GM23338 (cell line): ENCODE results near the gene FAF1. TPM values are rescaled to one million over a fixed set of nuclear protein-coding genes. Genes with fewer than 3 reads are reported as not detected.
A peak's percentile ranks its signal among the peaks of the same experiment; 100 is the strongest.

ENCODE experiments used
- ATAC-seq: fragments of 200-7000 bp; cut with Tn5 transposase; 3 replicates; pipeline ENCODE4 v1.9.1; 2020
- DNase-seq: peaks from one replicate; pipeline ENCODE4 v3.0.0-alpha.2; 2015; ENCODE audit warnings: low spot score
- H2AFZ ChIP-seq: fragments of 200-600 bp; sonication (generic); 2 replicates; pipeline ENCODE4 v1.8.0; 2016; ENCODE audit warnings: antibody characterized with exemption, mild to moderate bottlenecking, moderate library complexity
- H3F3A ChIP-seq: fragments of 200-600 bp; sonication (generic); replicated peaks from 2 replicates; pipeline ENCODE4 v1.8.0; 2017; ENCODE audit warnings: antibody characterized with exemption, mixed run types, low read depth
- H3K27ac ChIP-seq: fragments of 200-600 bp; sonication (generic); 2 replicates; pipeline ENCODE4 v1.6.1; 2016; ENCODE audit warnings: low read depth
- H3K27me3 ChIP-seq: fragments of 200-600 bp; sonication (generic); 2 replicates; pipeline ENCODE4 v1.8.0; 2016; ENCODE audit warnings: mild to moderate bottlenecking, mixed run types, moderate library complexity; ENCODE audit not compliant: insufficient read depth
- H3K36me3 ChIP-seq: fragments of 200-600 bp; sonication (generic); 2 replicates; pipeline ENCODE4 v1.8.0; 2016; ENCODE audit warnings: mild to moderate bottlenecking; ENCODE audit not compliant: insufficient read depth
- H3K4me1 ChIP-seq: fragments of 200-600 bp; sonication (generic); 2 replicates; pipeline ENCODE4 v1.8.0; 2016; ENCODE audit warnings: mild to moderate bottlenecking, moderate library complexity; ENCODE audit not compliant: insufficient read depth
- H3K4me2 ChIP-seq: fragments of 200-600 bp; sonication (generic); 2 replicates; pipeline ENCODE4 v1.7.1; 2017; ENCODE audit warnings: mixed run types
- H3K4me3 ChIP-seq: fragments of 200-600 bp; sonication (generic); 2 replicates; pipeline ENCODE4 v1.6.1; 2016; ENCODE audit warnings: mixed run types
- H3K79me2 ChIP-seq: fragments of 200-600 bp; sonication (generic); replicated peaks from 2 replicates; pipeline ENCODE4 v1.8.0; 2017; ENCODE audit warnings: mild to moderate bottlenecking; ENCODE audit not compliant: insufficient read depth
- H3K9me2 ChIP-seq: fragments of 200-600 bp; sonication (generic); 2 replicates; pipeline ENCODE4 v1.8.0; 2017; ENCODE audit not compliant: insufficient read depth
- H4K20me1 ChIP-seq: fragments of 200-600 bp; sonication (generic); replicated peaks from 2 replicates; pipeline ENCODE4 v1.8.0; 2017; ENCODE audit warnings: mild to moderate bottlenecking; ENCODE audit not compliant: insufficient read depth
- H3K27ac Mint-ChIP-seq: 2 replicates; pipeline ENCODE4 v1.8.0; 2020; ENCODE audit warnings: inconsistent platforms, mild to moderate bottlenecking, moderate library complexity, mixed read lengths
- H3K27me3 Mint-ChIP-seq: 3 replicates; pipeline ENCODE4 v1.8.0; 2022; ENCODE audit warnings: low read depth, mild to moderate bottlenecking, moderate library complexity, mixed read lengths, inconsistent platforms; ENCODE audit not compliant: insufficient read depth, poor library complexity
- H3K36me3 Mint-ChIP-seq: 3 replicates; pipeline ENCODE4 v1.8.0; 2021; ENCODE audit warnings: low read depth, mild to moderate bottlenecking, inconsistent platforms, moderate library complexity, mixed read lengths
- H3K4me1 Mint-ChIP-seq: 3 replicates; pipeline ENCODE4 v1.8.0; 2020; ENCODE audit warnings: mild to moderate bottlenecking, inconsistent platforms, mixed read lengths
- H3K4me3 Mint-ChIP-seq: 3 replicates; pipeline ENCODE4 v1.8.0; 2021; ENCODE audit warnings: moderate library complexity, mild to moderate bottlenecking, inconsistent platforms, mixed read lengths
- H3K9me3 Mint-ChIP-seq: 3 replicates; pipeline ENCODE4 v1.8.0; 2020; ENCODE audit warnings: moderate library complexity, mild to moderate bottlenecking, inconsistent platforms, mixed read lengths
- CREB1 ChIP-seq: fragments of 250-450 bp; sonication (Bioruptor Pico); IDR thresholded peaks from 2 replicates; pipeline ENCODE4 v1.5.0; 2020; ENCODE audit warnings: low read depth, mild to moderate bottlenecking, moderate library complexity
- EZH2phosphoT487 ChIP-seq: fragments of 200-600 bp; sonication (generic); IDR thresholded peaks from one replicate; pipeline ENCODE4 v1.8.1; 2018; ENCODE audit warnings: antibody characterized with exemption; ENCODE audit not compliant: unreplicated experiment
- NANOG ChIP-seq: IDR thresholded peaks from 2 replicates; pipeline ENCODE4 v1.6.1; 2016; ENCODE audit warnings: antibody characterized with exemption, borderline replicate concordance
- POLR2AphosphoS5 ChIP-seq: IDR thresholded peaks from 2 replicates; pipeline ENCODE4 v1.6.1; 2016; ENCODE audit warnings: antibody characterized with exemption, low read depth
- ZNF114 ChIP-seq: fragments of 250-450 bp; sonication (Bioruptor Pico); IDR thresholded peaks from 2 replicates; pipeline ENCODE4 v1.5.0; 2020; ENCODE audit warnings: mild to moderate bottlenecking, moderate library complexity
- ZNF331 ChIP-seq: fragments of 250-450 bp; sonication (Bioruptor Pico); IDR thresholded peaks from 2 replicates; pipeline ENCODE4 v1.5.0; 2020; ENCODE audit warnings: low read depth, mild to moderate bottlenecking, moderate library complexity
- polyA plus RNA-seq: library from polyadenylated mRNA; unstranded; fragments of >200 nt; fragmentation: Nextera tagmentation; extraction: Ambion mirVana; gene quantifications from 2 replicates; pipeline ENCODE4 v1.2.1, GENCODE V29; 2016
- total RNA-seq: library from RNA; depleted of rRNA; stranded (reverse); fragments of >200 nt; shearing (Covaris generic); gene quantifications from 2 replicates; pipeline ENCODE4 v1.2.3, GENCODE V29; 2014
- TF ChIP-seq, protein P1 (sequence below), 2 experiments: fragments of 200-600 bp in 1 of 2; sonication (generic) in 1 of 2; conservative IDR thresholded peaks; 2 replicates each; pipeline versions ENCODE4 v1.5.1 to v1.6.1; 2016 to 2017; ENCODE audit warnings: antibody characterized with exemption in 2 of 2, low read depth in 2 of 2, mild to moderate bottlenecking in 2 of 2, moderate library complexity in 1 of 2

Gene FAF1
- total and polyA plus RNA-seq, 2 experiments from 2014 or later, result 24.1 to 53.2 TPM

DNA sequence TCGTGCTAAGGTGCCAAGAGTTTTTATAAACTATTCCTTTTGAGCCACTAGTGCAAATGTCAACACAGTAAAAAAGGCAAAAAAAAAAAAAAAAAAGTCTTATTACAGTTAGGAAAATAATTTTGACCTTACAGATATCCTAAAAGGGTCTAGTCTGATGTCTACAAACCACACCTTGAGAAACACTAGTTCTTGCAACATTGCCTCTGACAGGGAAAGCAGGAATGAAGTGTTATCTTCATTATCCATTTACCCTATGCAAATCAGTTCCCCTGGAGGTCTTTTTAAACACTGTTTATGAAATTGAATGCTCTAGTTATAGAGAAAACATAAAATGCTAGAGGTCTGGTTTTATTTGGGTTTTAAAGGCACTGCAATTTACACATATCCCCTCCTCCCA, 421.6 kb downstream of the FAF1 start (continued):
- TF ChIP-seq POLR2AphosphoS5 (no peak), ZNF331 (CRISPR knock-in tag) (no peak), EZH2phosphoT487 (no peak)

DNA sequence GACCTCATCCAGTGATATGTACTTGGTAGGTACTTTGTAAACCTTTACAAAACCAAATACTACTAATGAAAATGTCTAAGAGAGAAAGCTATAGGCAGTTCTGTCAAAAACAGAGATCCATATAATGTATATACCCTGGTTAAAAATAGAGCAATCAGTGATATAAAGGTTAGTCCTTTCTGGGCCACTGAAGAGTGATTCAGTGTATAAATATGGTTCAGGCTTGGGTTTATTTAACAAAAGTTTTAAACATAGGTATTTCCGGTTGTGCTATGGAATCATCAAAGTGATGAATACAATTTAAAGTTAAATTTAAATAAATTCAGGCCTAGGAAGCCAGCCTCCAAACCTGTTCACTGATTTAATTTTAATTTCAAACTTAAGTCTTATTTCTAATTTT, 428.5 kb downstream of the FAF1 start:
- H3K9me2 ChIP-seq, result no peaks in the 10 kb centered on the region
- no peak overlapping the region for H2AFZ ChIP-seq
- Mint-ChIP-seq H3K27ac (0 out of 2 replicates have a peak overlapping the region, but pooled peaks have one; percentile 25), H3K9me3 (no peaks in the 10 kb centered on the region), H3K36me3 (no peaks in the 10 kb centered on the region), H3K27me3 (no peaks in the 10 kb centered on the region), H3K4me1 (peaks cover 19% of the 10 kb centered on the region), H3K4me3 (no peak overlapping the region)
- H3K36me3 ChIP-seq, result no peaks in the 10 kb centered on the region
- 0 out of 2 replicates have a peak, but pooled peaks cover 5% of the 10 kb centered on the region for H3K4me1 ChIP-seq
- no peak overlapping the region for H3K4me3 ChIP-seq
- no peaks in the 10 kb centered on the region for H4K20me1 ChIP-seq
- no peaks in the 10 kb centered on the region for H3K27me3 ChIP-seq
- no peaks in the 10 kb centered on the region for H3K79me2 ChIP-seq
- H3F3A ChIP-seq, result no peaks in the 10 kb centered on the region
- no peak for ATAC-seq
- no peak overlapping the region for H3K27ac ChIP-seq
- no peak for TF ChIP-seq ZNF114
- TF ChIP-seq CREB1, result no peak
- TF ChIP-seq NANOG, result no peak
- DNase-seq, result no peak
- H3K4me2 ChIP-seq, result no peak overlapping the region

DNA sequence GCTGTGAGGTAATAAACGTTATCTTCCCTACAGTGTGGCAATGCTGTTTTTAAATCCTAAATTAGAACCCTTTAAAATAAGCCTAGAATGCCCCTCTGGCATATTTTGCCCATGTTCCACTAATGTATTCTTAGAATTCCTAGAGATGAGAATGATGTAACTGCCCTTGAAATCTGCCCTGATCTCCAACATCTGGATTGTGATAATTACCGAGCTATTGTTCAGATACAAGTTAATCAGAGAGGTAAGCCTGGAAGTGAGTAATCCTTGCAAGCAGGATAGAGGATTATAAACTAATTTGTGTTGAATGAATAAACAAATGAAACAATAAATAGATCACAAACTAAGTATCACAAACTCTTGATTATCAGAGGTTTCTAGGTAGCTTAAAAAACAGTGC, 429.0 kb downstream of the FAF1 start:
- ATAC-seq, result no peak

More for the DNA sequence above, 429.0 kb downstream of the FAF1 start:
- no peaks in the 10 kb centered on the region for H4K20me1 ChIP-seq
- no peaks in the 10 kb centered on the region for H3K36me3 Mint-ChIP-seq
- TF ChIP-seq, protein P1, sequence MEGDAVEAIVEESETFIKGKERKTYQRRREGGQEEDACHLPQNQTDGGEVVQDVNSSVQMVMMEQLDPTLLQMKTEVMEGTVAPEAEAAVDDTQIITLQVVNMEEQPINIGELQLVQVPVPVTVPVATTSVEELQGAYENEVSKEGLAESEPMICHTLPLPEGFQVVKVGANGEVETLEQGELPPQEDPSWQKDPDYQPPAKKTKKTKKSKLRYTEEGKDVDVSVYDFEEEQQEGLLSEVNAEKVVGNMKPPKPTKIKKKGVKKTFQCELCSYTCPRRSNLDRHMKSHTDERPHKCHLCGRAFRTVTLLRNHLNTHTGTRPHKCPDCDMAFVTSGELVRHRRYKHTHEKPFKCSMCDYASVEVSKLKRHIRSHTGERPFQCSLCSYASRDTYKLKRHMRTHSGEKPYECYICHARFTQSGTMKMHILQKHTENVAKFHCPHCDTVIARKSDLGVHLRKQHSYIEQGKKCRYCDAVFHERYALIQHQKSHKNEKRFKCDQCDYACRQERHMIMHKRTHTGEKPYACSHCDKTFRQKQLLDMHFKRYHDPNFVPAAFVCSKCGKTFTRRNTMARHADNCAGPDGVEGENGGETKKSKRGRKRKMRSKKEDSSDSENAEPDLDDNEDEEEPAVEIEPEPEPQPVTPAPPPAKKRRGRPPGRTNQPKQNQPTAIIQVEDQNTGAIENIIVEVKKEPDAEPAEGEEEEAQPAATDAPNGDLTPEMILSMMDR (conservative IDR thresholded peaks at IDR 0.05; ENCODE audit: low read depth in 2 of 2), result no peak
- no peaks in the 10 kb centered on the region for H3K36me3 ChIP-seq
- peak overlapping the region; percentile 25 for H3K27ac Mint-ChIP-seq
- H3K27ac ChIP-seq, result no peak overlapping the region
- no peak overlapping the region for H3K4me3 ChIP-seq
- H3K4me2 ChIP-seq, result no peak overlapping the region
- H3K4me1 Mint-ChIP-seq, result peaks cover 19% of the 10 kb centered on the region
- H3K4me3 Mint-ChIP-seq, result no peak overlapping the region
- no peak for DNase-seq
- H3K27me3 Mint-ChIP-seq, result no peaks in the 10 kb centered on the region
- no peaks in the 10 kb centered on the region for H3K9me3 Mint-ChIP-seq
- H3K79me2 ChIP-seq, result no peaks in the 10 kb centered on the region
- H3K4me1 ChIP-seq, result 0 out of 2 replicates have a peak, but pooled peaks cover 5% of the 10 kb centered on the region
- no peaks in the 10 kb centered on the region for H3F3A ChIP-seq
- H3K9me2 ChIP-seq, result no peaks in the 10 kb centered on the region
- no peaks in the 10 kb centered on the region for H3K27me3 ChIP-seq
- H2AFZ ChIP-seq, result no peak overlapping the region
